GM19099 (cell line): Measurements from ENCODE around the gene SLFN12L.

Experiments
- POLR2A ChIP-seq: IDR thresholded peaks from 3 replicates; pipeline ENCODE4 v1.6.1; 2011; ENCODE audit warnings: low read depth; ENCODE audit not compliant: insufficient read length; ENCODE audit errors: extremely low read depth

SLFN12L gene

DNA sequence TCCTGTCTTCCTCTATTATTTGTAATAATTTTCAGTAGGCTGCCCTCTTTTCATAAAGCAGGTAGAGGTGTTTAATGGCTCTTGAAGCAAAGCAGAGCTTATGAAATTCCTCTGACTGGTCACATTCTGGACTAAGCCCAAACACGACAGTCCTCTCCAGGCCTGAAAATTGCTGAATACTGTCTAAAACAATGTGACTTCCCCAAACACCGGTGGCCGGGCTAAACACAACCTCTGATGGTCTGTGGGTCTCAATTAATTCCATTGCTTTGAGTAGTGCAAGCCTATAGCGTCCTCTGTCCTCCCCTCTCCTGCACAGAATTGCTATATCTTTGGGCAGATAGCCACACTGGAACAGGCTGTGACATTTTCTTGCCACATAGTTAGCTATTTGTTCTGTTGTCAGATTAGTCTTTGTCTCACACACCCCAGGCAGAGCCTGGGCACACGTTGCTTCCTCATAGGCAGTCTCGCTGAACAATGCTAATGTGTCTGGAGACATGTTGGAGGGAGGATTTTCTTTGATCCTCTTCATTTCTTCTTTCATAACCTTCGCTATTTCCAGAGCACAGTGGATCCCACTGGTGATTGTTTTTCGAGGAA lies 10.8 kb upstream of the SLFN12L start:
- TF ChIP-seq POLR2A: no peak

DNA sequence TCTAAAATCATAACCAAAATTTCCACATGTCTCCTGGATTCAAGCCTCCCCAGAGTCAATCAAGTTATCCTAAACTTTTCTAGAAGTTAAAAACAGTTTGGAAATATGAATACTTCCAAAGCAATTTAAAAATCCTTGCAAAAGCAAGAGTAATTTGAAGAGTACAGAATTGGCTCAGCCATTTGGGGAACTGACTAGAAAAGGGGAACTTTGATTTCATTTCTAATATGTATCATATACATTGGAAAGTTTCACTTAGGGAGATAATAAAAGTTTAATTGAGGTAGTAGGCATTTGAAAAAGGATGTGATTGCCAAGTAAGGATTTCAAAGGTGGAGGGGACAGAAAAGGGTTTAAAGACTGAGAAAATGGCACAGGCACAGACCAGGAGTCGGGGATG lies 9.0 kb upstream of the SLFN12L start:
- no peak for TF ChIP-seq POLR2A

DNA sequence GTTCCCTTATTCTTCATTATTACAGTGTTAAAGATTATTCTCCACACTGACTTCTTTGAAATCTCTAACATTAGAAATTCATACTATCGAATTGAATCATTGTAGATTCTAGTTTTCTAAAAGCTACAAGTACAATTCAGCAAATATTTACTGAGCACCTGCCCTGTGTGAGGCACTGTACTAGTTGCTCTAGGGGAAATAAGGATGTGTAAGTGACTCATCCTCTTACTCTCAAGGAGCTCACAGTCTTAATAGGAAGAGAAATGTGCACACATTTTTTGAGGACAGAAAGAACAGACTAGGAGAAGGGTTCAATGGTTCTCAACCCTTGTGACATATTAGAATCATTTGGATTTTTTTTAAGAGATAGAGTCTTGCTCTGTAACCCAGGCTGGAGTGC lies 7.7 kb upstream of the SLFN12L start:
- no peak for TF ChIP-seq POLR2A

DNA sequence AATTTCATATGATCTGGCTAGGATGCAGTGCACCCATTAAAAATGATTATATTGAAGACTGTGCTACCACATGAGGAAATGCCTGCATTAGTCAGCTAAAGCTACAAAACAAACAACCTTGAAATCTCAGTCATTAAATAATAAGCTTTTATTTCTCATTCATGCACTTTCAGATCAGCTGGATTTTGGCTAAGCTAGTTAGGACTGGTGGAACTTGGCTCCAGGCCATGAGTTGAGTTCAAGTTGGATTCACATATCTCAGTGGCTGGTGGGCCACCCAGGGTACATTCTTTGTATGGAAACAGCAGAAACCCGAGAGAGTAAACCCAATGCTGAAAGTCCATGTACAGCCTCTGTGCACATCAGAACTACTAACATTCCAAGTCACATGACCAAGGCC lies 6.4 kb upstream of the SLFN12L start:
- no peak for TF ChIP-seq POLR2A

DNA sequence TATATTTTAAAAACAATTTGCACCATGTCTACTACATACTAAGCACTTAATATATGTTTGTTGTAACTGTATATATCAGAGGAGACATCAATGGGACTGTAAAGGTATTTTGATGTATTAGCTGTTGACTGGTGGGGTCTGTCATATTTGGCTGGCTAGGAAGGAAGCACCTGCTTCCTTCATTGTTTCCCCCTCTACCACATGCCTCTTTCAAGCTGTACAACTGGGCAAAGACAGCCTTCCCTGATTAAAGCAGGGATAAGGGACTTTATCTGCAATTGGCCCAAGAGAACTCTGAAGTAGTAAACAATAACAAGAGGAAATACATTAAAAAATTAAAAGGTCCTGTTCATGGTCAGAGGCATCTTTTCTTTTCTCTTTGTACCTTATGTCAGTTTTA lies 5.5 kb upstream of the SLFN12L start:
- TF ChIP-seq POLR2A: no peak

DNA sequence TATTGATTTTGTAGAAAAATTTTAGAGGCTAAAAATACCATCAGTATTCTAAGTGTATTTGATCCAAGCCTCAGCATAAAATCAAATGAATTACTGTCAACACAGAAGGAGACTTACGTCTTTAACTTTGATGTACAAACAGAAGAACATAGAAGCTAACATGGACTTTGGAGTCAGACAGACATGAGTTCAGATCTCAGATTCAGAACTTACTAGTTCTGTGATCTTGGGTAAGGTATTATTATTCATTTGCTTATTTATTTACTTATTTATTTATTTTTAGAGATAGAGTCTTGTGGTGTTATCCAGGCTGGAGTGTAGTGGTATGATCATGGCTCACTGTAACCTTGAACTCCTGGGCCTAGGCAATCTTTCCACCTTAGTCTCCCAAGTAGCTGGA lies 4.0 kb upstream of the SLFN12L start:
- no peak for TF ChIP-seq POLR2A

DNA sequence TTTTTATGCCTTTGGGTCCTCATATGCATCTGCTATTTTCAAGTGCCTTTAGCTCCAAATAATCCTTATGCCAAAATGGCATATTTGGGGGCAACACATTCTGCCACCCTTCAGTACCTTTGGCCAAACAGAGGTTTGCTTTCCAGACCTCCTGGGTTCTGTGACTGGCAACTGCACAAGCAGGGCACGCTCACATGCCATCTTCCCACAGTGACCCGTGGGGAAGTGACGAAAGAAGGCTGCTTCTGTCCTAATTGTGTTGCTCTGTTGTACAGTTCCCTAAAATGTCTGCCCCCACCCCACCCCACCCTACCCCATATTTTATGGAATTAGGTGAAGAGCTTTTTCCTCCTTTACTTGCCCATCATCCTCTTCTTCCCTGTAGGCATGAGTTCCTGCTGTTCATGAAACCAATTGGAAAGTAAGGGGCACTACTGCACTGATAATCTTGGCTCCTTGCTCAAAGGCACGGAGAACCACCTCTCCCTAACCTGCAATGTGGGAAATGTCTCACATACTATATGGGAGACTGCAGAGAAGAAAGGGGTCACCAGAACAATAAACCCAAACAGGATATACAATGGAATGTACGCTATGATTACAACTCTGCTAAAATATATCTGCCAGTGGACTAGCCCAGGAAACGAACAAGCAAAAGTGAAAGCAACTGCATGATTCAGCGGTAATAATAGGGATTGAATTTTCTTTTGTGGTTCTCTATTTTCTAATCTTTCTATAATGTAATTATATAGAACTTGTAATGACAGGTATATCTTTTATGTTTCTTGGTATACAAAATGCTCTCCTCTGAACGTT lies 3.3 kb upstream of the SLFN12L start:
- no peak for TF ChIP-seq POLR2A

DNA sequence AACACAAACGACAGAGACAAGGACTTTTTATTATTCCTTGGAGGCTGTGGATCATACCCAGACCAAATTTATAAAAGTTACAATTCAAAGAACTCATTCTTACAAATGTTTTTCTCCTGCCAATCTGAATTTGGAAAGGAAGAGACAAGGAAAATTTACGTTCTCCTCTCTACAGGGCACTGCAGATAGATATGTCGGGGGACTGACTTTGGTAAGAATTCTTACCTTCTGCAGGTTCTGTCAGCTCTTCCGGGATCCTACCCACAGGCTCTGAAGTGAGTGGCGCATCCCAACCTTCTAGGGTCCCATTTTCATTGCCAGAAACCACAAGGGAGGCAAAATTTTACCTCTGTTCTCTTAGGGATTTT lies 2.2 kb upstream of the SLFN12L start:
- no peak for TF ChIP-seq POLR2A

DNA sequence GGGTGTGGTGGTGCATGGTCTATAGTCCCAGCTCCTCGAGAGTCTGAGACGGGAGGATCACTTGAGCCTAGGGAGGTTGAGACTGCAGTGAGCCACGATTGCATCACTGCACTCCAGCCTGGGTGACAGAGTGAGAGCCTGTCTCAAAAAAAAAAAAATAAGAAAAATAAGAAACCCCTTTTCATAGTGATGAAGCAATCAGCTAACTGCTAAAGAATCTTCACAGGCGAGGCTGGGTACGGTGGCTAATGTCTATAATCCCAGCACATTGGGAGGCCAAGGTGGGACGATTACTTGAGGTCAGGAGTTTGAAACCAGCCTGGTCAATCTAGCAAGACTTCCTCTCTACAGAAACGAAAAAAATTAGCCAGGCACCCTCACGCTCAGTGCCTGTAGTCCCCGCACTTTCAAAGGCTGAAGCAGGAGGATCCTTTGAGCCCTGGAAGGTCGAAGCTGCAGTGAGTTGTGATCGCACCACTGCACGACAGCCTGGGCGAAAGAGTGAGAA lies 760 bp downstream of the SLFN12L start:
- TF ChIP-seq POLR2A: peak; percentile 40

DNA sequence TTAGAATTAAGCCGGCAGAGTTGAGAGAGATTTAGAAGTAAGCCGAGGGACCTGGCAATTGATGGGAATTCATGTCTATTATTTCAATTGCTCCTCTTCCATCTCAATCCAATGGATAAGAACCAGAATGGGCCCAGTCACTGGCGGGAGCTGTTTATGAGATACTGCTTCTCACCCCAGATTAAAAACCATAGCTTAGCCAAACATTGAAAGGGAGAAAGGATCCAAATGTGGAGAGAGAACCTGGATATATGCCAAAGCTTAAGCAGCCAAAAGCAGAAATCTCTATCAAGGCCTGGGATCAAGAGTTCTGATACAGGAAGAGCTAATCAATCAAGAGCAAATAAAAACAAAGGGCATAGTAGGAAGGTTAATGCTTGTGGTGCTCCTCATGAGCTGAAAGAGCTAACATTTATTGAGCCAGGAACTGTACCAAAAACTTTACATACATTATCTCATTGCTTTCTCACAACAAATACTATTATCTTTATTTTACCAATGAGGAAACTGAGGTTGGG lies 2.8 kb downstream of the SLFN12L start:
- TF ChIP-seq POLR2A: no peak

DNA sequence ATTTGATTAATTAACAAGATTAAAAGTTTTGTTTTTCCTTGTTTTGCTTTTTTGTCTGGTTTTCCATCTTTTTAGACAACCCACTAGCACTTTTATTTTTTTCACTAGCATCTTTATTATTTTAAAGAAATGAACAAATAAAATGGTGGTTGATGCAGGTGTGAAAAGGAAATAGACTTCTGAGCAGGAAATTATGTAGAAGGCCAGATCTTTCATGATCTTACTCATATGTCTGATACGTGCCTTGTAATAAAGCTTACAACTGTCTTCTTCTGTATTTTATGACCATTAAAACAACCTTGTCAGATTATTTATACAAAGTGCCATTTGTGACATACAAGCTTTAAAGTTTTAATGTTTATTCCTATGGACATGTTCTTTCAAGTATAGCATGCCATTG lies 6.3 kb downstream of the SLFN12L start:
- TF ChIP-seq POLR2A: no peak

DNA sequence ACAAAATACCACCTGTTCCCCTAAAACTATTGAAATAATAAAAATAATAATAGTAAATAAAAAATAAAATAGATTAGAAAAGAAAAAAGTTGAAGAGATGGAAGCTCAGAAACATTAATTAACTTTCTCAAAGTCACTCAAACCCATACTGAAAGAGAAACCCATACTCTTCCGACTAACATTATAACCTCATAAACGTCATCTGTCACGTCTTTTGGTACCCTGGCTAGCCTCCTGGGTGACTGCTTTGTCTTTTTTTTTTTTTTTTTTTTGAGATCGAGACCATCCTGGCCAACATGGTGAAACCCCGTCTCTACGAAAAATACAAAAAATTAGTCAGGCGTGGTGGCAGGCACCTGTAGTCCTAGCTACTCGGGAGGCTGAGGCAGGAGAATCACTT lies 7.6 kb downstream of the SLFN12L start:
- no peak for TF ChIP-seq POLR2A

DNA sequence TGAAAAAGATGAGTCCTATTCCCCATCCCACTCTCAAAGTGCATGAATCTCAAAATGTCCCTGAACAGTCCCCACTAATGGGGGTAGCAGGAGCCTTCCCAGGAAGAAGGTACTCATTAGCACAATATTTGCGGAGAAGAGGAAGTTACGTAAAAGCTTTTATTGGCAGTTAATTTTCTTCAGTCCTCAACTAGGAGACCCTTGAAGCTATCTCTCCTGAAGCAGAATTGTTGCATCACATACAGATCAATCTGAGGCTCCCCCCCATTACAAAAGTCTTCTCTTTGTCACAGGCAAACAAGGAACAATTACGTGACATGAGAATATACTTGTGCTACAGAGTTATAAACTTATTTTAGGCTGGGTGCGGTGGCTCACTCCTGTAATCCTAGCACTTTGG lies 14.2 kb downstream of the SLFN12L start:
- no peak for TF ChIP-seq POLR2A

DNA sequence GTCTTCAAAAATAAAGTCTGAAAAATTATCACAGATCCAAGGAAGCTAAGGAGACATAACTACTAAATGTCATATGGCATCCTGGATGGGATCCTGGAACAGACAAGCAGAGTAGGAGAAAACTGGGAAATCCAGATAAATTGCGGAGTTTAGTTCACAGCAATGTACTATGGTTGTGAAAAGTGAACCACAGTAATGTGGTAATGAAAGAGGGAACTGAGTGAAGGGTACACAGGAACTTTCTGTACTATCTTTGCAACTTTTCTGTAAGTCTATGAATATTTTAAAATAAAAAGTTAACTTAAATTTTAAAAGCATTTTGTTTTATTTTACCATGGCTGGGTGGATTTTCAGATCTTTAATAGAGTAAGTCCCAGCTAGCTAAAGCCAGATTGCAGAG lies 16.3 kb downstream of the SLFN12L start:
- no peak for TF ChIP-seq POLR2A

DNA sequence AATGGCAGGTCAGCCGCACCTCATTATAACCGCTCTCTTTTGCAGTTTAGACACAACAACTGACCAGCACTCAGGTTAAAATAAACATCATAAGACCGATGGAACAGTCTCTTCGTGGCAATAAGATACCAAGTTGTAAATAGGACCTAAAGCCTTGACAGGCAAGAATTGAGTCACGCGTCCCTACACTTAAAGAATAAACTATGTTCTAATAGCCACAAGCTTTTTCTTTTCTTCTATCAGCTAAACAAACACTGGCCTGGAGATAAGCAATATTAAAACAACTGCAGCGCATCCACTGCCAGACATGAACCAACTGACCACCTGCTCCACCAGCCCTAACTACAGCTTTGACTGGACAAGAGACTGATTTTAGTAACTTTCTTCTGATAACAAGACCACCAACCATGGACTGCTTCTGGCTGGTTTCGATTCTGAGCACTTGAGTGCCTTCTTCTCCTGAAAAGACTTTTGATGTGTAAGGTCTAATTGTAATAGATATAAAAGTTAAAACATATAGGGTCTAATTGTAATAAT lies 17.5 kb downstream of the SLFN12L start:
- TF ChIP-seq POLR2A: no peak

DNA sequence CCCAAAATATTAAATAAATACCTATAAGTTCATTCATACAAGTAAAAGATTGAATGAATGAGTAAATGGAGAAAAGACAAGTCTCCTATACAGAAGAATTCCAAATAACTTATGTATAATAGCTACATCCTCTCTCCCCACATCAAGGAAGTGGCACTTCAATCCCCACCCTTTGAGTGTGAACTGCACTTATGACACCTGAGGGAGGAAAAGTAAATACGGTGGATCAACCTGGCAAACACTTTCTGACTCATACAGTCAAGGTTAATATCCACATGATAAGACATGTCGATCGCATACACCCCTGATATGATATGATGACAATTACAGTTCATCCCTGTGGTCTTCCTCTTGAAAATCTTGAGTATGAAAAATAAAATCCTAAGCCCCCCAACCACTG lies 18.0 kb downstream of the SLFN12L start:
- no peak for TF ChIP-seq POLR2A
